Measurements from ENCODE around the gene LNX1. TPM values are rescaled to one million over a fixed set of nuclear protein-coding genes. Genes with fewer than 3 reads are reported as not detected.

Gene LNX1
- total RNA-seq, 1 donor from 2014 or later = 0.34 TPM

DNA sequence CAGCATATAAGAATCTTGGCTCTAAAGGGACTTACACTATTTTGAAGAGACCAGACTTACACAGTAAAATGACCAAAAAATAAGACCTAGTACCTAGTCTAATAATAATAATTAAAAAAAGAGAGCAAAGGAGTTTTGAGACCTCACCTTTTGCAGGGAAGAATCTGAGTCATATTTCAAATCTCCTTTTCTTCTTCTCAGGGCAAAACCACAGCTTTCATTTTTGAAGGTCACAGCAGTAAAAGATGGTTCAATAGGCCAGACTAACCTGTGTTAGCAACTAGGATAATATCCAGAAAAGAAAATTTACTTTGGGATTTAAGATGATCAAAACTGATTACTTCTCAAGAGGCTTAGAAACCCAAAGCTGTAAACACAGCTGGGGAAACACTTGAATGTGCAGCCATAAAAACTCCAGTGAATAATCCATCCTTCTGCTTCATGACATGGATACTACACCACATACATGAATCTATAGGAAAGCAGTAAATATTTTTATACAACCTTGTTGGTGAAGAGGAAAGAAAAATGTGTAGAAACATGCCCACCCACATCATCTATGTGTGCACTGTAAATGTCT is 25.9 kb upstream of the LNX1 start:
- Histone ChIP-seq H2AFZ (replicated peaks) (no peak overlapping the region), H3K4me2 (no peak overlapping the region), H3K79me2 (ENCODE audit: low read depth) (no peaks in the 10 kb centered on the region), H3K4me1 (no peaks in the 10 kb centered on the region), H3K9me3 (ENCODE audit: low read depth) (no peaks in the 10 kb centered on the region), H3K27ac (no peak overlapping the region), H3F3A (ENCODE audit: low read depth) (no peaks in the 10 kb centered on the region), H3K4me3 (no peak overlapping the region), H3K9ac (no peak overlapping the region), H4K20me1 (ENCODE audit: low read depth) (no peaks in the 10 kb centered on the region), H3K27me3 (no peaks in the 10 kb centered on the region), H3K36me3 (no peaks in the 10 kb centered on the region)
- H3K27me3 Mint-ChIP-seq (ENCODE audit: insufficient read depth, low read depth) = peaks cover 2% of the 10 kb centered on the region
- no peak for DNase-seq (ENCODE audit: low spot score)
- H3K36me3 Mint-ChIP-seq = no peaks in the 10 kb centered on the region
- H3K4me1 Mint-ChIP-seq = no peaks in the 10 kb centered on the region
- peaks cover 3% of the 10 kb centered on the region for H3K9me3 Mint-ChIP-seq
- no peak overlapping the region for H3K4me3 Mint-ChIP-seq
- TF ChIP-seq, protein P1, sequence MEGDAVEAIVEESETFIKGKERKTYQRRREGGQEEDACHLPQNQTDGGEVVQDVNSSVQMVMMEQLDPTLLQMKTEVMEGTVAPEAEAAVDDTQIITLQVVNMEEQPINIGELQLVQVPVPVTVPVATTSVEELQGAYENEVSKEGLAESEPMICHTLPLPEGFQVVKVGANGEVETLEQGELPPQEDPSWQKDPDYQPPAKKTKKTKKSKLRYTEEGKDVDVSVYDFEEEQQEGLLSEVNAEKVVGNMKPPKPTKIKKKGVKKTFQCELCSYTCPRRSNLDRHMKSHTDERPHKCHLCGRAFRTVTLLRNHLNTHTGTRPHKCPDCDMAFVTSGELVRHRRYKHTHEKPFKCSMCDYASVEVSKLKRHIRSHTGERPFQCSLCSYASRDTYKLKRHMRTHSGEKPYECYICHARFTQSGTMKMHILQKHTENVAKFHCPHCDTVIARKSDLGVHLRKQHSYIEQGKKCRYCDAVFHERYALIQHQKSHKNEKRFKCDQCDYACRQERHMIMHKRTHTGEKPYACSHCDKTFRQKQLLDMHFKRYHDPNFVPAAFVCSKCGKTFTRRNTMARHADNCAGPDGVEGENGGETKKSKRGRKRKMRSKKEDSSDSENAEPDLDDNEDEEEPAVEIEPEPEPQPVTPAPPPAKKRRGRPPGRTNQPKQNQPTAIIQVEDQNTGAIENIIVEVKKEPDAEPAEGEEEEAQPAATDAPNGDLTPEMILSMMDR (IDR thresholded peaks at IDR 0.05) = no peak
- TF ChIP-seq EZH2 (IDR thresholded peaks at IDR 0.05) = no peak
- TF ChIP-seq EZH2phosphoT487 (IDR thresholded peaks at IDR 0.05) = no peak
- no peak overlapping the region for H3K27ac Mint-ChIP-seq

DNA sequence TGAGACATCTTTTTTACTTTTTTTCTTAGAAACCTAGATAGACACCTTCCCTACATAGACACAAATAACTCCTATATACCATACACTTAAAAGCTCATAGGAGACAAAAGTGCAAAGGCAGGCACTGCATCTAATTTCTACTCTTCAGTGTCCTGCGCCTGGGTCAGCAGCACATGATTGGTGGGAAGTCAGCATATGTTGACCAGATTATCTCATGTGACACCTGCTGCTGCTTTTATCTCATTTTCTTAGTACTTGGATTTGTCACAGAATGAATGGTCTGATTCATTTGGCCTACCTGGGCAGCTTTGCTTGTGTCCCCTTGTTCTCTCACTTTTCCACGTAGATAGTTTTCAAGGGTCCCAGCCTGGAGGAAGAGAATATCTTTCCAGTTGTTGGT is 24.9 kb upstream of the LNX1 start:
- no peaks in the 10 kb centered on the region for H3K36me3 Mint-ChIP-seq
- TF ChIP-seq EZH2phosphoT487 (IDR thresholded peaks at IDR 0.05) (no peak), EZH2 (IDR thresholded peaks at IDR 0.05) (no peak)
- TF ChIP-seq, protein P1 (IDR thresholded peaks at IDR 0.05) = no peak

DNA sequence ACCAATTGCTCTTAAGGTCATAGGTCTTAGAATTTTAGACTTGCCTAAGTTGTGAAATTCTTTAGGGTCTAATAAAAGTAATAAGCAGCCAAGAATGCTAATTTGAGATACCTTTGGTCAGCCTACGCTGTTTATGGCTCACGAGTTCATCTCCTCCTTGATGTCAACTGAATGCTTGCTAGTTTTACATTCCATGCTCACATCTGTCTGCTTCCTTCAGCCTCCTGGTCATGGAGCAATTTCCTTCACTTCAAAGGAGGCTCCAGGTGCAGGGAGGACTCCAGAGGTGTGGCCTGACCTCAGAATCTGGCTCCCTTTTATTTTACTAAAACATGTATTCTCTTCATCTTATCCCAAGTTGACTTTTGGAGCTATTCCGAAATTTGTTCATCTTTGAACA is 23.3 kb upstream of the LNX1 start:
- no peak overlapping the region for H3K4me2 ChIP-seq
- H3K27ac Mint-ChIP-seq = no peak overlapping the region
- no peaks in the 10 kb centered on the region for H3K27me3 ChIP-seq
- peaks cover 3% of the 10 kb centered on the region for H3K9me3 Mint-ChIP-seq
- no peak overlapping the region for H2AFZ ChIP-seq (replicated peaks)
- H3K4me1 Mint-ChIP-seq = no peaks in the 10 kb centered on the region
- H3K36me3 ChIP-seq = no peaks in the 10 kb centered on the region
- H3K27ac ChIP-seq = no peak overlapping the region
- no peaks in the 10 kb centered on the region for H4K20me1 ChIP-seq (ENCODE audit: low read depth)
- H3K4me1 ChIP-seq = no peaks in the 10 kb centered on the region
- TF ChIP-seq EZH2phosphoT487 (IDR thresholded peaks at IDR 0.05) (no peak), EZH2 (IDR thresholded peaks at IDR 0.05) (no peak)
- TF ChIP-seq, protein P1 (IDR thresholded peaks at IDR 0.05) = peak; percentile 38
- H3K4me3 ChIP-seq = no peak overlapping the region
- no peaks in the 10 kb centered on the region for H3K36me3 Mint-ChIP-seq
- no peak overlapping the region for H3K9ac ChIP-seq
- peak; percentile 25 for DNase-seq (ENCODE audit: low spot score)
- H3F3A ChIP-seq (ENCODE audit: low read depth) = no peaks in the 10 kb centered on the region
- H3K4me3 Mint-ChIP-seq = no peak overlapping the region
- H3K9me3 ChIP-seq (ENCODE audit: low read depth) = no peaks in the 10 kb centered on the region
- no peaks in the 10 kb centered on the region for H3K79me2 ChIP-seq (ENCODE audit: low read depth)
- peaks cover 2% of the 10 kb centered on the region for H3K27me3 Mint-ChIP-seq (ENCODE audit: insufficient read depth, low read depth)

More for the DNA sequence above, 24.9 kb upstream of the LNX1 start:
- Histone ChIP-seq H4K20me1 (ENCODE audit: low read depth) (no peaks in the 10 kb centered on the region), H3K27me3 (no peaks in the 10 kb centered on the region), H3K9me3 (ENCODE audit: low read depth) (no peaks in the 10 kb centered on the region), H3K27ac (no peak overlapping the region), H3F3A (ENCODE audit: low read depth) (no peaks in the 10 kb centered on the region), H3K4me2 (no peak overlapping the region), H3K4me3 (no peak overlapping the region), H3K4me1 (no peaks in the 10 kb centered on the region), H3K36me3 (no peaks in the 10 kb centered on the region), H2AFZ (replicated peaks) (no peak overlapping the region), H3K9ac (no peak overlapping the region), H3K79me2 (ENCODE audit: low read depth) (no peaks in the 10 kb centered on the region)
- Mint-ChIP-seq H3K9me3 (peaks cover 3% of the 10 kb centered on the region), H3K27ac (no peak overlapping the region), H3K27me3 (ENCODE audit: insufficient read depth, low read depth) (peaks cover 2% of the 10 kb centered on the region), H3K4me1 (no peaks in the 10 kb centered on the region), H3K4me3 (no peak overlapping the region)
- no peak for DNase-seq (ENCODE audit: low spot score)

All from neural progenitor cell (in vitro differentiated cells).